Activated CD8-positive, alpha-beta T cell treated with anti-CD3 and anti-CD28 coated beads for 36 hours (primary cell): ENCODE results near the gene WBP1L. TPM values are rescaled to one million over a fixed set of nuclear protein-coding genes. Genes with fewer than 3 reads are reported as not detected.

Experiments
- ATAC-seq: fragments of 200-7000 bp; cut with Tn5 transposase; one replicate; pipeline ENCODE4 v1.10.0; 2021; ENCODE audit warnings: mild to moderate bottlenecking, moderate library complexity
- CTCF ChIA-PET: fragments of 350-600 bp; sonication (Branson Sonifier 250); formaldehyde crosslinking; loops from one replicate; lab custom pipeline; 2021; ENCODE audit warnings: antibody characterized with exemption; lab: Charles Lee
- POLR2A ChIA-PET: fragments of 350-600 bp; sonication (Branson Sonifier 250); formaldehyde crosslinking; loops from one replicate; lab custom pipeline; 2021; ENCODE audit warnings: antibody characterized with exemption; lab: Charles Lee
- DNase-seq: peaks from one replicate; pipeline ENCODE4 v3.0.0-alpha.2; 2020
- H3K27ac Mint-ChIP-seq: one replicate; pipeline ENCODE4 v1.8.0; 2021; ENCODE audit warnings: mild to moderate bottlenecking, mixed read lengths
- H3K27me3 Mint-ChIP-seq: one replicate; pipeline ENCODE4 v1.8.0; 2021; ENCODE audit warnings: mixed read lengths
- H3K36me3 Mint-ChIP-seq: one replicate; pipeline ENCODE4 v1.8.0; 2021; ENCODE audit warnings: low read depth, mixed read lengths
- H3K4me1 Mint-ChIP-seq: one replicate; pipeline ENCODE4 v1.8.0; 2021; ENCODE audit warnings: low read depth, mixed read lengths
- H3K4me3 Mint-ChIP-seq: one replicate; pipeline ENCODE4 v1.8.0; 2021; ENCODE audit warnings: mild to moderate bottlenecking, moderate library complexity, mixed read lengths
- H3K9me3 Mint-ChIP-seq: one replicate; pipeline ENCODE4 v1.8.0; 2021; ENCODE audit warnings: mixed read lengths
- intact Hi-C: fragments of 100-400 bp; cut with micrococcal nuclease; formaldehyde crosslinking; loops from one replicate; pipeline ENCODE4 v1.10.0; 2022
- total RNA-seq, 2 experiments: library from RNA; stranded (reverse); gene quantifications; one replicate each; pipeline ENCODE4 v1.2.3, GENCODE V29; 2021
- TF ChIP-seq, protein P1 (sequence below): fragments of 200-600 bp; IDR thresholded peaks from one replicate; pipeline ENCODE4 v1.8.0; 2022; ENCODE audit warnings: antibody characterized with exemption, mild to moderate bottlenecking

WBP1L gene
- total RNA-seq, 2 experiments from 2014 or later, result 11.4 to 12.7 TPM

DNA sequence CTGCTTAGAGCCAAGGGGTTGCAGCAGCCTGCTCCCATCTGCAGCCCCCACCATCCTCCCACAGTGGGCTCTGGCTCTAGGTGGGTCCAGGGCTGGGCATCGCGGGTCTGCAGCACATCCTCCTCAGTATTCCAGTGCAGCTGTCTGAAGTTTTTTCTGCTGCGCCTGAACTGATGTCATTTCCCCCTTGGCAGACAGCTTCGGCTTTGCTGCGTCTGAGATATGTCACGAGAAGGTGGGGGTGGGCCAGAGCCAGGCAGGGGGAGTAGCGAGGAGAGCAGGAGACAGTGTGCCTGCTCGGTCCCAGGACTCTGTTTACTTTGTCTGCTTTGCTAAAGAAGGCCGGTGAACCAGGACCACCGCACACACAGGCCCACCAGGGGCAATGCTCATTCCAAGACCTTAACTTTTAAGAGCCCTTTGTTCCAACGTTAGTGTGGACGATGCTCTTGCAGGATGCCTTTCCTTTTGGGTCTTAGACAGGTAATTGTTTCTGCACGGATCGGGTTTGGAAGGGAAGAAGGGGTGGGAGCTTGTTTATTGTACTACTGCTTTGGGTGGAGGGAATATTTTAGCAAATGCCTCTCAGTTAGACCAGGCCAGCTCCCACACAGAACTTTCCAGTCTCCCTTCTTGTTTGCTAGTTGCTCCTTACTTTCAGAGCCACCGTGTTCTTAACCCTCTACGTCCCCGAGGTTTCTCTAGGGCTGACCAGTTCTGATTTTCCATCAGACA, 32.4 kb downstream of the WBP1L start:
- POLR2A ChIA-PET, result interaction anchor here (1.1 to 1.8 kb wide), 5 partner anchors 11 to 416 kb away, joined by 3 to 5 read pairs (median 4); no protein-coding TSS in a partner anchor
- CTCF ChIA-PET, result interaction anchor here (0.9 to 3.2 kb wide), 6 partner anchors 9 to 46 kb away, joined by 3 to 13 read pairs (median 4); no protein-coding TSS in a partner anchor
- peak; percentile 67 for ATAC-seq
- Mint-ChIP-seq H3K4me1 (peaks cover 63% of the 10 kb centered on the region), H3K9me3 (no peaks in the 10 kb centered on the region), H3K4me3 (peak overlapping the region; percentile 5), H3K36me3 (peaks cover 13% of the 10 kb centered on the region), H3K27me3 (no peaks in the 10 kb centered on the region), H3K27ac (peak overlapping the region; percentile 2)
- DNase-seq, result peak; percentile 56
- intact Hi-C loops, result no loop called here
- TF ChIP-seq, protein P1, sequence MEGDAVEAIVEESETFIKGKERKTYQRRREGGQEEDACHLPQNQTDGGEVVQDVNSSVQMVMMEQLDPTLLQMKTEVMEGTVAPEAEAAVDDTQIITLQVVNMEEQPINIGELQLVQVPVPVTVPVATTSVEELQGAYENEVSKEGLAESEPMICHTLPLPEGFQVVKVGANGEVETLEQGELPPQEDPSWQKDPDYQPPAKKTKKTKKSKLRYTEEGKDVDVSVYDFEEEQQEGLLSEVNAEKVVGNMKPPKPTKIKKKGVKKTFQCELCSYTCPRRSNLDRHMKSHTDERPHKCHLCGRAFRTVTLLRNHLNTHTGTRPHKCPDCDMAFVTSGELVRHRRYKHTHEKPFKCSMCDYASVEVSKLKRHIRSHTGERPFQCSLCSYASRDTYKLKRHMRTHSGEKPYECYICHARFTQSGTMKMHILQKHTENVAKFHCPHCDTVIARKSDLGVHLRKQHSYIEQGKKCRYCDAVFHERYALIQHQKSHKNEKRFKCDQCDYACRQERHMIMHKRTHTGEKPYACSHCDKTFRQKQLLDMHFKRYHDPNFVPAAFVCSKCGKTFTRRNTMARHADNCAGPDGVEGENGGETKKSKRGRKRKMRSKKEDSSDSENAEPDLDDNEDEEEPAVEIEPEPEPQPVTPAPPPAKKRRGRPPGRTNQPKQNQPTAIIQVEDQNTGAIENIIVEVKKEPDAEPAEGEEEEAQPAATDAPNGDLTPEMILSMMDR, result no peak

DNA sequence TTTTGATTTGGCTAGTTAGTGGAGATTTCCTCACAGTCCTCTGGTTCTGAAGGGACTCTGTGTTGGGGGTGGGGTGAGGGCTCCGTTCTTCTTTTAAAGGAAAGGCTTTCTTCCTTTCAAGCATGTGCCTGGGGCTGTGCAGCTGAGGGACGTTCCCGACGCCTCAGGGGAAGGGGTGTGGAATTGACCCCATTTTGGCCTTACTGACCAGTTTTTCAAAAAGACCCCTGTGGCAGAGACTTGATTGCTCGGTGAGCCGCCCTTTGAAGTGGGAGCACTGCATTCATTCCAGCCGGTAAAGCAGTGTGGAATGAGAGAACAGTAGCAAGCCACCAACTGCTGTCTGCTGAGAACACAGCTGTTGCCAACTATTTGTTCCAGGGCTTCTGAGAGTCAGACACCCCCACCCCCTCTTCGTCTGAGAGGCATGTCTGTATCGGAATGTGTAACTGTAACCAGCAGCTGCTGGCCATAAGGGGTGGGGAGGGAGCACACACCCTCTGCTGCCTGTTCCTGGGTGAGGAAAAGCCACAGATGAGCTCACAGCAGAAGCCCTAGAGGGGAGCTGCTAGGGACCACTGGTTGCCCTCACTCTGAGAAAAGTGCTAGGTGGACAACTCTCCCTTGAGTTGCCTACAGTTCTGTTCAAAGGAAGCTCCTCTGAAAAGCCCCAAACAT, 33.2 kb downstream of the WBP1L start:
- CTCF ChIA-PET, result interaction anchor here (1.2 to 3.2 kb wide), 4 partner anchors 13 to 47 kb away, joined by 4 to 13 read pairs (median 6); no protein-coding TSS in a partner anchor
- no peak overlapping the region for H3K27ac Mint-ChIP-seq
- POLR2A ChIA-PET, result interaction anchor here (1.1 to 1.8 kb wide), 4 partner anchors 10 to 415 kb away, joined by 3 to 5 read pairs (median 4); no protein-coding TSS in a partner anchor
- H3K36me3 Mint-ChIP-seq, result peaks cover 13% of the 10 kb centered on the region
- intact Hi-C loops, result no loop called here
- ATAC-seq (peak; percentile 59), DNase-seq (peak; percentile 53)
- peaks cover 65% of the 10 kb centered on the region for H3K4me1 Mint-ChIP-seq
- H3K4me3 Mint-ChIP-seq, result peak overlapping the region; percentile 14
- no peaks in the 10 kb centered on the region for H3K9me3 Mint-ChIP-seq
- H3K27me3 Mint-ChIP-seq, result no peaks in the 10 kb centered on the region
- TF ChIP-seq, protein P1, result no peak

DNA sequence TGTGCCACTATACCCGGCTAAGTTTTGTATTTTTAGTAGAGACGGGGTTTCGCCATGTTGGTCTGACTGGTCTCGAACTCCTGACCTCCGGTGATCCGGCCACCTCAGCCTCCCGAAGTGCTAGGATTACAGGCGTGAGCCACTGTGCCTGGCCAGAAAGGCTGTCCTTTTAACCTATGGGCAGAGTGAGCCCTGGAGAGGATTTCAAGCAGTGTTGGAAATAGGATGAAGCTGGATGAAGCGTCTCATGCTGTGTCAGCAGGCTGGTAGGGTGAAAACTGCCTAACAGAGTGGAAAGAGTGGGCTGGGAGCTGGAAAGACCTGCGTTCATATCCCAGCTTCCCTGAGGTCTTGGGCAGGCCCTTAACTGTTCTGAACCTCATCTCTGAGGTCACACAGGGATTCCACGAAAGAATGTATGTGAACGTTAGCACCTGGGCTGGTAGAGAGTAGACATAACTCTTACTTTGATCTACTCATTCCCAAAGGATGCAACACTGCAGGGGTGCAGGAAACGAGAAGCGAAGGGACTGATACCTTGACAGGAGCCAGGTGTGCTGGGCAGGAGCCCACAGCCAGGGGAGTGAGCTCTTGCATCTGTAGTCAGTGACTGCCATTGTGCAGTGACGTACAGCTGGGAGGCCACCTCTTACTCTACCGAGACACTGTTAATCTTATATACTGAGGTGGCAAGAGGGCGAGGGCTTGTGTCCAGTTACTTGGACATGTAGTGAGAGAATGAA, 34.1 kb downstream of the WBP1L start:
- Mint-ChIP-seq H3K4me3 (no peak overlapping the region), H3K4me1 (peaks cover 68% of the 10 kb centered on the region), H3K27me3 (no peaks in the 10 kb centered on the region), H3K27ac (peak overlapping the region; percentile 1), H3K36me3 (peaks cover 13% of the 10 kb centered on the region), H3K9me3 (no peaks in the 10 kb centered on the region)
- POLR2A ChIA-PET, result interaction anchor here (0.7 to 1.2 kb wide), 2 partner anchors 25 to 104 kb away, joined by 3 read pairs; no protein-coding TSS in a partner anchor
- TF ChIP-seq, protein P1, result no peak
- ATAC-seq (no peak), DNase-seq (no peak)
- intact Hi-C loops, result no loop called here
- CTCF ChIA-PET, result interaction anchor here (1.6 to 3.2 kb wide), 2 partner anchors 13 to 25 kb away, joined by 6 to 13 read pairs; no protein-coding TSS in a partner anchor

DNA sequence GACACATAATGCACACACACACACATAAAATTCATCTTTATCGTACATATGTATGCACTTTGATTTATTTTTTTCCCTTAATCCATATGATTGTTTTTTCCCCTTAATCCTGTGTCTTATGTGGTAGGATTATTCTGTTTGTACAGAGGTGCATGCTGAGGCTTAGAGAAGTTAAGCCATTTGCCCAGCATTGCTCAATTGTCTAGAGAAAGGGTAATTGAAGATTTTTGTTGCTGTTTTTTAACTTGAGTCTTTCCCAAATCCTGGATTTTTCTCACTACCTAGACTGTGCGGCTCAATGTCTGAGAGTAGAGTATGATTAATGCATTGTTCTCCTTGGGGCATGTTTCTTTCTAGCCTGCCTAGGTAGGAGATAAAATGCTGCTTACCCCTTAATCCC, 35.0 kb downstream of the WBP1L start:
- peaks cover 13% of the 10 kb centered on the region for H3K36me3 Mint-ChIP-seq
- no peak overlapping the region for H3K4me3 Mint-ChIP-seq
- no peak overlapping the region for H3K27ac Mint-ChIP-seq
- POLR2A ChIA-PET, result interaction anchor here (1.2 kb wide), 2 partner anchors 14 to 24 kb away, joined by 3 read pairs; no protein-coding TSS in a partner anchor
- H3K27me3 Mint-ChIP-seq, result no peaks in the 10 kb centered on the region
- no peaks in the 10 kb centered on the region for H3K9me3 Mint-ChIP-seq
- DNase-seq (no peak), ATAC-seq (no peak)
- H3K4me1 Mint-ChIP-seq, result peaks cover 66% of the 10 kb centered on the region
- TF ChIP-seq, protein P1, result no peak
- CTCF ChIA-PET, result interaction anchor here (3.2 kb wide), 1 partner anchor 26 kb away, joined by 13 read pairs; no protein-coding TSS in a partner anchor
- intact Hi-C loops, result no loop called here
